GM12865 (cell line): ENCODE results near the gene SRRM5.
"Not testable (repeated sequence)": the region's sequence is repeated elsewhere in the genome, so short reads cannot be mapped to it uniquely, and the experiment has no call there.

ENCODE experiments used
- DNase-seq: peaks from one replicate; pipeline ENCODE4 v3.0.0; 2010; ENCODE audit warnings: low read depth
- H3K4me3 ChIP-seq: 2 replicates; pipeline ENCODE4 v1.5.1; 2011; ENCODE audit warnings: mild to moderate bottlenecking, low read depth, low read length, control low read depth
- TF ChIP-seq, protein P1 (sequence below): IDR thresholded peaks from 2 replicates; pipeline ENCODE4 v1.5.1; 2011; ENCODE audit warnings: low read length, control low read depth, low read depth, inconsistent platforms; ENCODE audit not compliant: insufficient read depth; ENCODE audit errors: missing control alignments

The SRRM5 gene

DNA sequence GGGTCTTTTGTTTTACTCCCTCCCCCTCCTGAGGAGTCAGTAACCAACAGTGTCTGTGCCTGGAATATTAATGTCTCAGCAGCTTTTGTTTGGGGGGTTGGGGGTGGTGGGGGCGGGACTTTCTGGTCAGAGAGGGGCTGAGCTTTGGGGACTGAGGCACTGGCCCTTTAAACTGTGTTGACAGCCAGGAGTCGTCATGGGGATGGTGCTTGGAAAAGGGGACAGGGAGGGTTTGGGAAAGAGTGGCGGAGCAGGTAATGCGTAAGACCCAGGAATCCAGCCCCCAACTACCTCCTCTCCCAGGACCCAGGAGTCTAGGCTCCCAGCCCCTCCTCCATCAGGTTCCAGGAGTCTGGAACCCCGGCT is 22.6 kb downstream of the SRRM5 start:
- H3K4me3 ChIP-seq: no peak overlapping the region
- TF ChIP-seq, protein P1, sequence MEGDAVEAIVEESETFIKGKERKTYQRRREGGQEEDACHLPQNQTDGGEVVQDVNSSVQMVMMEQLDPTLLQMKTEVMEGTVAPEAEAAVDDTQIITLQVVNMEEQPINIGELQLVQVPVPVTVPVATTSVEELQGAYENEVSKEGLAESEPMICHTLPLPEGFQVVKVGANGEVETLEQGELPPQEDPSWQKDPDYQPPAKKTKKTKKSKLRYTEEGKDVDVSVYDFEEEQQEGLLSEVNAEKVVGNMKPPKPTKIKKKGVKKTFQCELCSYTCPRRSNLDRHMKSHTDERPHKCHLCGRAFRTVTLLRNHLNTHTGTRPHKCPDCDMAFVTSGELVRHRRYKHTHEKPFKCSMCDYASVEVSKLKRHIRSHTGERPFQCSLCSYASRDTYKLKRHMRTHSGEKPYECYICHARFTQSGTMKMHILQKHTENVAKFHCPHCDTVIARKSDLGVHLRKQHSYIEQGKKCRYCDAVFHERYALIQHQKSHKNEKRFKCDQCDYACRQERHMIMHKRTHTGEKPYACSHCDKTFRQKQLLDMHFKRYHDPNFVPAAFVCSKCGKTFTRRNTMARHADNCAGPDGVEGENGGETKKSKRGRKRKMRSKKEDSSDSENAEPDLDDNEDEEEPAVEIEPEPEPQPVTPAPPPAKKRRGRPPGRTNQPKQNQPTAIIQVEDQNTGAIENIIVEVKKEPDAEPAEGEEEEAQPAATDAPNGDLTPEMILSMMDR: no peak
- no peak for DNase-seq

DNA sequence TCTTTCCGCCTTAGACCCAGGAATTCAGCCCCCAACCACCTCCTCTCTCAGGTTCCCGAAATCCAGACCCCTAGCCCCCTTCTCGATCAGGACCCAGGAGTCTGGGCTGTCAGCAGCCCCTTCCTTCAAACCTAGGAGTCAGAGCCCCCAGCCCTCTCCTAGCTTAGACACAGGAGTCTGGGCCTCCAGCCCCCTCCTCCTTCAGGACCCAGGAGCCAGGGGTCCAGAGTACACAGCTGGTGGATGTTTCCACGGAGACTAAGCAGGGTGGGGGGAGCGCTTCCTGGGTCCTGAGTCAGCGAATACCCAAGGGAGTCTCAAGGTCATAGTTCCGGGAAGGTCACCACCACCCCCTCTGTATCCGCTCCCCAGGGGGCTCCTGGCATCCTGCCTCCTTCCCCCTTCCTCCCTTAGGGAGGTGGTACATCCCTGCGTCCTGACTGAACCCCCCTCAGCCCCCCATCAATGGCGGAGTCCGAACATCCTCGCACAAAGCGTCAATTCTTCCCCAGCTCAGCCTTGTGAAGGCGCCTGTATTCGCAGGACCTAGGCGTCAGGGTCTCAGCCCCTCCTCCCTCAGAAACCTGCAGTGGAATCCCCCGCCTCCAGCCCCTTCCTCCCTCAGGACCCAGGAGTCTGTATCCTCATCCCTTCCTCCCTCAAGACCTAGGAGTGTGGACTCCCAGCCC is 23.1 kb downstream of the SRRM5 start:
- no peak for DNase-seq
- H3K4me3 ChIP-seq: no peak overlapping the region
- TF ChIP-seq, protein P1: no peak

DNA sequence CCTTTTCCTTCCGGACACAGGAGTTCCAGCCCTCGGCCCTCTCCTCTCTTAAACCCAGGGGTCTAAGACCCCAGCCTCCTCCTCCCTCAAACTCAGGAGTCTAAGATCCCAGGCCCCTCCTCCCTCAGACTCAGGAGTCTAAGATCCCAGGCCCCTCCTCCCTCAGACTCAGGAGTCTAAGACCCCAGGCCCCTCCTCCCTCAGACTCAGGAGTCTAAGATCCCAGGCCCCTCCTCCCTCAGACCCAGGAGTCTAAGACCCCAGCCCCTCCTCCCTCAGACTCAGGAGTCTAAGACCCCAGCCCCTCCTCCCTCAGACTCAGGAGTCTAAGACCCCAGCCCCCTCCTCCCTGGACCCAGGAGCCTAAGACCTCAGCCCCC is 23.7 kb downstream of the SRRM5 start:
- not testable (repeated sequence) for DNase-seq, H3K4me3 ChIP-seq

DNA sequence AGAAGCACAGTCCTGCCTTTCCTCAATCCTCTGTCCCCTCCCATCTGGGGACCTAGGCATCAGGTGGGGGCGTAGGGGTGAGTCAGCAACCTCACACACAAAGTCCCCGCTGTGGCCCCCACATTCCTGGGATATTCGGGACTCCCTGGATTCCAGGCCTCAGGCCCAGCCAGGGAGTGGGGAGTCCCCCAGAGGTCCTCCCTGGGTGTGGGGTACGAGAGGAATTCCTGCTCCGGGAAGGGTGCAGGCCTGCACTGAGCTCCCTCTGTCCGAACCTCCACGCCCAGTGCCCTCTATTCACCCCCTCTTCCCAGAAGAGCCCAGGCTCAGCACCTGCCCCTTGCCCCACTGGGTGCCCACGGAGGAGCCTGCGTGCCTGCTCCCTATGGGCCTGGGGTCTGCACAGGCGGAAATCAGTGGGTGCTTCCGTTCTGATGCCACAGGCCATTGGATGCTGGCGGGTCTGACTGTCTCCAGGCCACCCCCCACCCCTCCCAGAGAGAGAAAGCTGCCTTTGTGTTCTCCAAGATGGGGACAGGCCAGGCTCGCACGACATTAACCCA is 24.3 kb downstream of the SRRM5 start:
- TF ChIP-seq, protein P1: no peak
- DNase-seq: no peak
- no peak overlapping the region for H3K4me3 ChIP-seq

DNA sequence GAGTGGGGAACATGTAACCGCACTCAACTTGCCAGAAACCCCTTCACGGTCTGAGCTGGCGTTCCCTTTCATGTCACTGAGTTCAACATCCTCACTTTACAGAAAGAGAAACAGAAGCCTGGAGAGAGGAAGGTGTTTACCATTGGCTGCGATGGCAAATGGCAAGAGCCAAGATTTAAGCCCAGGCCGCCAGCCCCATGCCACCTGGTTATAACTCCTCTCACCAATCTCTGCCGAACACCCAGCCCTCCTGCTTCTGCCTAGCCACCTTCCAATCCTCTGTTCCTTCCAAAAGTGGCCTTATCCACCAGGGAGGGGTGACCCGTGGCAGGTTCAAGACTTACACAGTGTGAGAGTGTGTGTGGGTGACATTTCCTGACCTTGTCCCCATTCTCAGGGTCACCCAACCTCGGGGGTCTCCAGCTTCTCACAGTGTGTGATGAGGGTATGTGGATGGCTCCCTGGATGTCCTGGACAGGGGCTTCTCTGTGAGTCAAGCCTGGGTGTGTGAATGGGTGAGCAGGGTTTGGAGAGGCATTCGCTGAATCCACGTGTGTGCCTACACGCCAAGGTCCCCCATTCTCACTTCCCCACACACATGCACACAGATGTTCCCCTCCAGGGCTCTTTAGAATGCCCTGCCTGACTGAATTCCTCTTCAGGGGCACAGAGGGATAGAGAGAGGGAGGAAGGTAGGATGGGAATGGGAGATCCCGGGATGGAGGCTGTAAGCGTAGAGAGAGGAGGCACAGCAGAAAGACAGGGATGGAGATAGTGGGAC is 26.5 kb downstream of the SRRM5 start:
- TF ChIP-seq, protein P1: no peak
- no peak overlapping the region for H3K4me3 ChIP-seq

DNA sequence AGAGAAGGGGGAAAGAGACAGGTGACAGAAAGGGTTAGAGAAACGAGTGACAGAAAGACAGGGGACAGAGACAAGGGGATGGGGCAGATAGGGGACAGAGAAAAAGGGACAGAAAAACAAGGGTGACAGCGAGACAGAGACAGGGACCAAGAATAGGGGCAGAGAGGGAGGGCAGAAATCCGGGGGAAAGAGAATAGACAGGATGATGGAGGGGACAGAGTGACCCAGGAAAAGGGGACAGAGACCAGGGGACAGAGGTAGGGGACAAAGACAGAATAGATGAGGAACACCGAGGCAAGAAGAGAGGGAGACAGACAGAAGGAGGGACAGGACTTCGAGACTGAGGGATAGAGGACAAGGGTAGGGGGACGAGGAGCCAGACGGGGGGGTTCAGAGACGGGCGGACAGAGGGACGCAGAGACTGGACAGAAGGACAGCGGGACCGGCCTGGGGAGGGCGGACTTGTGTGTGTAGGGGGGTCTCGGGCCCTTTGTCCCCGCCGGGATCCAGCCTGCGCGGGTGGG is 27.2 kb downstream of the SRRM5 start:
- no peak overlapping the region for H3K4me3 ChIP-seq
- TF ChIP-seq, protein P1: no peak
- no peak for DNase-seq

More for the DNA sequence above, 26.5 kb downstream of the SRRM5 start:
- DNase-seq: no peak
